Activated T-helper 9 cell treated with anti-CD3 and anti-CD28 coated beads, Interleukin-2, amount 50 U/mL, for 16 hours (primary cell): ENCODE results near the gene ELSPBP1.
"Not testable (repeated sequence)": the region's sequence is repeated elsewhere in the genome, so short reads cannot be mapped to it uniquely, and the experiment has no call there.

Source experiments
- DNase-seq: peaks from one replicate; pipeline ENCODE4 v3.0.0-alpha.2; 2020; ENCODE audit warnings: low read depth

The ELSPBP1 gene

GRCh38 chr19:48043675-48044258 lies 49.3 kb downstream of the ELSPBP1 start, which contains the start of gene CABP5:
CABP5 (minus strand) TSS chr19:48044079; CDS start chr19:48043922, 157 bp downstream.
- DNase-seq, result no peak

DNA sequence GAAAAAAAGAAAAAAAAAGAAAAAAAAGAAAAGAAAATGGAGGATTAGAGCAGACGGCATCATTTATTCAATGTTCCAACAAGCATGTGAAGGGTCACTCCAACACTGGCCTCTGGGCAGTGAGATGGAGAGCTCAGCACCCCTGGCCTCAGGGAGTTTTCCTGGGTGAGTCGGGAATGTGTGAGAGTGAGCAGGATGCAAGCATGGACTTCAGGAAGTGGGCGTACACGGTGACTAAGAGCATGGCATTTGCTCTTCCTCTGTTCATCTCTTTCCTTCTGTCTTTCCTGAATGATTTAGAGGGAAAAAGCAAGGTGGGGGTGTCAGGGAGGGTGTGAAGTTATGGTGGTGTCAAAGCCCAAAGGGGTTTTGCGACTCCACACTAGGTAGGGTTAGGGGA lies 50.1 kb downstream of the ELSPBP1 start:
- no peak for DNase-seq

DNA sequence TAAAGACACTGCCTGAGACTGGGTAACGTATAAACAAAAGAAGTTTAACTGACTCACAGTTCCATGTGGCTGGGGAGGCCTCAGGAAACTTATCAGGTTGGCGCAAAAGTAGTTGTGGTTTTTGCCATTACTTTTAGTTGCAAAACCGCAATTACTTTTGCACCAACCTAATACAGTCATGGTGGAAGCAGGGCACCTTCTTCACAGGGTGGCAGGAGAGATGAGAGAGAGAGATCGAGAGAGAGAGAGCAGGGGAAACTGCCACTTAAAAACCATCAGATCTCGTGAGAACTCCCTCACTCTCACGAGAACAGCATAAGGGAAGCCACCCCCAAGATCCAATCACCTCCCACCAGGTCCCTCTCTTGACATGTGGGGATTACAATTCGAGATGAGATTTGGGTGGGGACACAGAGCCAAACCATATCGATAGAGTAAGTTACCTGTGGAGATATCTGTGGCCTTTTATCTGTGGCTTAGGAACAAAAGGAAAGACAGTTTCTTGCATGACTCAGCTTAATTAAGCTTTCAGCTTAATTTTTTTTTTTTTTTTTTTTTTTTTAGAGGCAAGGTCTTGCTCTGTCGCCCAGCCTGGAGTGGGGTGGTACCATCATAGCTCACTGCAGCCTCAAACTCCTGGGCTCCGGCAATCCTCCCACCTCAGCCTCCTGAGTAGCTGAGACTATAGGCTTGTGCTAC lies 57.1 kb downstream of the ELSPBP1 start:
- no peak for DNase-seq

- DNase-seq, result no peak
These were observed 58.6 kb downstream of the ELSPBP1 start for GRCh38 chr19:48053076-48053475.

- DNase-seq, result no peak
These were observed 59.4 kb downstream of the ELSPBP1 start for GRCh38 chr19:48053856-48054255.

- no peak for DNase-seq
These were observed 64.9 kb downstream of the ELSPBP1 start for GRCh38 chr19:48059331-48059730.

- no peak for DNase-seq
These were observed 65.9 kb downstream of the ELSPBP1 start for GRCh38 chr19:48060381-48060780.

GRCh38 chr19:48061401-48062344 lies 67.2 kb downstream of the ELSPBP1 start:
- no peak for DNase-seq

DNA sequence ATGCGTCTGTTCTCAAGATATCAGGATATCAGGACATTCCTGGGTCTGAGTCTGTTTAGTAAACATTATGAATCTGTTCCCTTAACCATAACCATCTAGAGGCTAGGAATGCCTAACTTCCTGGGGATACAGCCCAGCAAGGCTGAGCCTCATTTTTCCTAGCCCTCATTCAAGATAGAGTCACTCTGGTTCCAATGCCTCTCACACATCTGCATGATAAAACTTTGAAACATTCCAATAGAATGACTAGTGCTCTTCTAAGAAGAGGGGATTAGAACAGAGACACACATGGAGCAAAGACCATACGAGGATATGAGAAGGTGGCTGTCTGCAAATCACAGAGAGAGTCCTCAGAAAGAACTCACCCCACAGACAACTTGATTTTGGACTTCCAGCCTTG lies 70.1 kb downstream of the ELSPBP1 start:
- DNase-seq, result no peak

DNA sequence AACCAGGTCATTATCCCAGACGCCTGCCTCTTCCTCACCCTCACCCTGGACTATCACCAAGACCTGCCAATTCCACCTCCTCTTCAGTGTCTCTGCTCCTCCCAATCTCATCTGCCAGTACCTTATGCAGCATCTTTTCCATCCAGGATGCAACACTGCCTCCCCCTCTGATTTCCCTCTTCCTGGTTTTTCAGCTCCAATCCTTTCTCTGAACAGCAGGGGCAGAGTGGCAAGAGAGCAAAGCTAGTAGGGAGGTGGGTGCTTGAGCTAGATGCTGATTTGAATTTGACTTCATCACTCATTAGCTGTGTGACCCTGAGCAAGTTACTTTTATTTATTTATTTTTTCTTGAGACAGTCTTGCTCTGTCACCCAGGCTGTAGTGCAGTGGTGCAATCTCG lies 75.0 kb downstream of the ELSPBP1 start:
- DNase-seq, result no peak

DNA sequence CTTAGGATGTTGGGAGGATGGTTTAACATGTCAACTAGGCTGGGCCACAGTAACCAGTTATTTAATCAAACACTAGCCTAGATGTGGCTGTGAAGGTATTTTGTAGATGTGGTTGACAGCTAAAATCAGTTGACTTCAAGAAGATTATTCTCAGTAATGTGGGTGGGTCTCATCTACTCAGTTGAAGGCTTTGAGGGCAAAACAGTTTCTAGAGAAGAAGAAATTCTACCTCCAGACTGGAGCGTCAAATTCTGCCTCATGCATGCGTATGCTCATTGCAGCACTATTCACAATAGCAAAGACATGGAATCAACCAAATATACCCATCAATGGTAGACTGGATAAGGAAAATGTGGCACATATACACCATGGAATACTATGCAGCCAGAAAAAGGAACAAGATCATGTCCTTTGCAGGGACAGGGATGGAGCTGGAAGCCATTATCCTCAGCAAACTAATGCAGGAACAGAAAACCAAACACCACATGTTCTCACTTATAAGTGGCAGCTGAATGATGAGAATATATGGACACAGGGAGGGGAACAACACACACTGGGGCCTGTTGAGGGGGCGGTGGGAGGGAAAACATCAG lies 75.8 kb downstream of the ELSPBP1 start:
- not testable (repeated sequence) for DNase-seq
